SK-N-SH treated with all-trans-retinoic acid at 6 μM for 48 hours (cell line): ENCODE data around the gene SLC8B1.

Source experiments
- BACH2 ChIP-seq: fragments of 250-450 bp; sonication (Bioruptor Pico); IDR thresholded peaks from 2 replicates; pipeline ENCODE4 v1.9.0; 2021; ENCODE audit warnings: mild to moderate bottlenecking, borderline replicate concordance
- GLIS3 ChIP-seq: fragments of 250-450 bp; sonication (Bioruptor Pico); IDR thresholded peaks from 2 replicates; pipeline ENCODE4 v1.5.0; 2020; ENCODE audit warnings: mild to moderate bottlenecking, moderate library complexity
- ZC3H10 ChIP-seq: fragments of 250-450 bp; sonication (Bioruptor Pico); IDR thresholded peaks from 2 replicates; pipeline ENCODE4 v1.5.1; 2021; ENCODE audit warnings: mild to moderate bottlenecking, moderate library complexity

- TF ChIP-seq GLIS3 (CRISPR knock-in tag), result no peak
- no peak for TF ChIP-seq BACH2 (CRISPR knock-in tag)
- no peak for TF ChIP-seq ZC3H10 (CRISPR knock-in tag)
Measured at GRCh38 chr12:113253532-113254285, 81.2 kb downstream of the SLC8B1 start.
